ENCODE results near the gene SAMD4A. TPM values are rescaled to one million over a fixed set of nuclear protein-coding genes. Genes with fewer than 3 reads are reported as not detected.

SAMD4A gene
- total RNA-seq, 4 donors from 2014 or later: 7.9 to 18.7 (median 14.4) TPM

DNA sequence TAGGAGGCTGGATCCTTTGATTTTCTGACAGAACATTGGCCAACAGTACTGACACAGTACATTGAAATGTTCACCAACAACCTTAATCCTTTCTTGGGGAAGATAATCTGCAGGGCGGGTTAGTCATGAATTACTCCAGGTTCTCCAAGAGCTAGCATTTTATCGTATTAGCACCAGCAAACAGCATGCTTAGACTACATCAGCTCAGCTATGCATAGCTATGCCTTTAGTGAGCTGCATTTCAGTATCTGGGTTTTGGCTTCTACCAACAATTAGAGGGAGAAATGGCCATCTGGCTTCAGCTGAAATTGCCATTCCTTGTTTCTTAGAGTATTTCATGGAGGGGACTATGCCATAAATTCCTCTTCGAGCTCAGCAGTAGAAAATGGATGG lies 33.8 kb downstream of the SAMD4A start:
- no peak overlapping the region for H3K4me3 ChIP-seq (ENCODE audit: low read depth, poor library complexity, severe bottlenecking)
- intact Hi-C loops (cut with DNase I; ENCODE audit: low total_unique reads): no loop called here
- WGBS, 2 donors: 85 to 91% methylated on average over 3 of the region's 3 CpGs
- DNase-seq (ENCODE audit: low spot score in 2 of 2): no peak
- TF ChIP-seq, protein P1, sequence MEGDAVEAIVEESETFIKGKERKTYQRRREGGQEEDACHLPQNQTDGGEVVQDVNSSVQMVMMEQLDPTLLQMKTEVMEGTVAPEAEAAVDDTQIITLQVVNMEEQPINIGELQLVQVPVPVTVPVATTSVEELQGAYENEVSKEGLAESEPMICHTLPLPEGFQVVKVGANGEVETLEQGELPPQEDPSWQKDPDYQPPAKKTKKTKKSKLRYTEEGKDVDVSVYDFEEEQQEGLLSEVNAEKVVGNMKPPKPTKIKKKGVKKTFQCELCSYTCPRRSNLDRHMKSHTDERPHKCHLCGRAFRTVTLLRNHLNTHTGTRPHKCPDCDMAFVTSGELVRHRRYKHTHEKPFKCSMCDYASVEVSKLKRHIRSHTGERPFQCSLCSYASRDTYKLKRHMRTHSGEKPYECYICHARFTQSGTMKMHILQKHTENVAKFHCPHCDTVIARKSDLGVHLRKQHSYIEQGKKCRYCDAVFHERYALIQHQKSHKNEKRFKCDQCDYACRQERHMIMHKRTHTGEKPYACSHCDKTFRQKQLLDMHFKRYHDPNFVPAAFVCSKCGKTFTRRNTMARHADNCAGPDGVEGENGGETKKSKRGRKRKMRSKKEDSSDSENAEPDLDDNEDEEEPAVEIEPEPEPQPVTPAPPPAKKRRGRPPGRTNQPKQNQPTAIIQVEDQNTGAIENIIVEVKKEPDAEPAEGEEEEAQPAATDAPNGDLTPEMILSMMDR (IDR thresholded peaks at IDR 0.05): no peak
- TF ChIP-seq POLR2A (IDR thresholded peaks at IDR 0.05): no peak

DNA sequence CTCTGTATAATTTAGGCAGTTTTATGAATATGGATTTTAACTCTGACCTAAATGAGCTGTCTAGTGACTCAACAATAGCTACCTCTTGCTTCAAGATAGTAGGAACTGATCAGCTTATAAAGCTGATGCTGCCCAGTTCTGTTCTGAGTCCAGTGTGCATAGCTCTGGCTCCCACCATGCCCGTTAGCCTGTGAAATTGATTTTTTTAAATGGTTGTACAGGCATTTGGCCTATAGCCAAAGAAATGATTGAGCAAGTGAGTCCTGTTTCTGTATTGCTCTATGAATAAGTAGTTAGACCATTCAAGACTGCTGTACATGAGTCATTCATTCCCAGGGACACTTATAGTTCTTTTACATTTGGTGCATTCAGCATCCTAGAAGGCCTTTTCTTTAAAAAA lies 36.4 kb downstream of the SAMD4A start:
- WGBS, 2 donors: 56 to 68% methylated on average over 1 of the region's 1 CpG
- intact Hi-C loops (cut with DNase I; ENCODE audit: low total_unique reads): no loop called here
- no peak for TF ChIP-seq POLR2A (IDR thresholded peaks at IDR 0.05)
- TF ChIP-seq, protein P1 (IDR thresholded peaks at IDR 0.05): no peak
- H3K4me3 ChIP-seq (ENCODE audit: low read depth, poor library complexity, severe bottlenecking): no peak overlapping the region
- no peak for DNase-seq (ENCODE audit: low spot score in 2 of 2)

DNA sequence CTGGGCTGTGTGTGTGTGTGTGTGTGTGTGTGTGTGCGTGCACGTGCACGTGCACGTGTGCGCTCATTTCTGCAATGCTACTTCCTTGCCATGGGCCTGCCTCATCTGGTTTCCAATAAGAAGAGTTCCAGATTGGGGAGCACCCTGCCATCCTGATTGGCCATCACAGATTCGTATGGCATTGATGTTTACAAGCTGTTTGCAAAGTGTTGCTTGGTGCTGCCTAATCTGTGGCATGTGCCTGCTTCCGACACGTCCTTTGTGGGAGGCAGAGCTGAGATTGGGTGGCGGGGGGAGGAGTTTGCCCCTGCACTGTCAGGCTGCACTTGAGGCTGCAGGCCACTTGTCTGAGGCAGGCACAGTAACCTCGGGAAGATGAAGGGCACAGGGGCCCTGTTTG lies 39.2 kb downstream of the SAMD4A start:
- TF ChIP-seq, protein P1 (IDR thresholded peaks at IDR 0.05): no peak
- TF ChIP-seq POLR2A (IDR thresholded peaks at IDR 0.05): no peak
- intact Hi-C loops (cut with DNase I; ENCODE audit: low total_unique reads): no loop called here
- DNase-seq (ENCODE audit: low spot score in 2 of 2): peak; percentile 58 to 85
- 27 to 31% methylated on average over 10 of the region's 10 CpGs for WGBS, 2 donors
- no peak overlapping the region for H3K4me3 ChIP-seq (ENCODE audit: low read depth, poor library complexity, severe bottlenecking)

DNA sequence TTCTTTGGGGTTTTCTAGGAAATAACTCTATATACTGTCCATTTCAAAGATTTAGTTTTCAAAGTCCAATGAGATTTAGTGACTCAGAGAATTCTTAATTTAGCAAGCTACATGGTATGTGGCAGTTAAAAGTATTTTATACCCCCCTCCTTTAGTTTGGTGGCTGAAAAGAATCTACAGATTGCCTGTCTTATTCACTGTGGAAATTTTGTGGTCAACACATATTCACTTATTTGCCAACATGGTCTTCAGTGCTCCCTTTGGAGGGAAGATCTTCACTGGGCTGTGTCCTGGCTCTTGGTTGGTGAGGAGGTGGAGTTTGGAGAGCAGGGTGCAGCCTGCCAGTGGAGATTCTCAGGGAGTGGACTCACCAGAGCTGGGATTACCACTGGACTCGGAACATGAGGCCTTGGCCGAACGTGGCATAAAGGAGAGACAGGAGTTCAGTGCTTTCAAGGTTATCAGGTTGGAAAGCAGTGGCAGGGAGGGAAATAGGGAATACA lies 39.8 kb downstream of the SAMD4A start:
- WGBS, 2 donors: 34 to 44% methylated on average over 3 of the region's 3 CpGs
- intact Hi-C loops (cut with DNase I; ENCODE audit: low total_unique reads): no loop called here
- no peak overlapping the region for H3K4me3 ChIP-seq (ENCODE audit: low read depth, poor library complexity, severe bottlenecking)
- TF ChIP-seq, protein P1 (IDR thresholded peaks at IDR 0.05): no peak
- TF ChIP-seq POLR2A (IDR thresholded peaks at IDR 0.05): no peak
- no peak for DNase-seq (ENCODE audit: low spot score in 2 of 2)

DNA sequence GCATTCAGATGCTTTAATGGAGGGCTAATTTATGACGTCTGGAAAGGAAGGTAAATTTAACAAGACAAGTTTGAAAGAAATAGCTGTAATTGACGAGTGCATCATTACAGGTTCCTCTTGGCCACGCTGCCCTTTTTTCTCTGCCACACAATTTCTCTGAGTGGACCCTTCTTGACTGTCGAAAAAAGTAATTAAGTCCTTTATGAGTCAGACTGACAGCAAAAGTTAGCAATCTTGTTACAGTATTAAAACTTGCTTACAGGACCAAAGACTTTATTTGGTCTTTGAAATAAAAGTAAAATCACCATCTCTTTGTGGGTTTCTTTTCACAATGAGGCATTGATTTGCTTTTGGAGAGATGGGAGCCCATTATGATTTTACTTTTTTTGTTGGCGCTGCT lies 42.6 kb downstream of the SAMD4A start:
- TF ChIP-seq POLR2A (IDR thresholded peaks at IDR 0.05): no peak
- TF ChIP-seq, protein P1 (IDR thresholded peaks at IDR 0.05): no peak
- no peak for DNase-seq (ENCODE audit: low spot score in 2 of 2)
- intact Hi-C loops (cut with DNase I; ENCODE audit: low total_unique reads): no loop called here
- no peak overlapping the region for H3K4me3 ChIP-seq (ENCODE audit: low read depth, poor library complexity, severe bottlenecking)
- WGBS, 2 donors: 57 to 70% methylated on average over 5 of the region's 5 CpGs

Data from lower leg skin (tissue), 4 donors.